GM21529 (cell line): ENCODE data around the gene GRIK2.

Experiments used
- ATAC-seq: cut with Tn5 transposase; IDR thresholded peaks from one replicate; pipeline ENCODE4 v1.9.1; 2021; ENCODE audit not compliant: unreplicated experiment

GRIK2 gene

DNA sequence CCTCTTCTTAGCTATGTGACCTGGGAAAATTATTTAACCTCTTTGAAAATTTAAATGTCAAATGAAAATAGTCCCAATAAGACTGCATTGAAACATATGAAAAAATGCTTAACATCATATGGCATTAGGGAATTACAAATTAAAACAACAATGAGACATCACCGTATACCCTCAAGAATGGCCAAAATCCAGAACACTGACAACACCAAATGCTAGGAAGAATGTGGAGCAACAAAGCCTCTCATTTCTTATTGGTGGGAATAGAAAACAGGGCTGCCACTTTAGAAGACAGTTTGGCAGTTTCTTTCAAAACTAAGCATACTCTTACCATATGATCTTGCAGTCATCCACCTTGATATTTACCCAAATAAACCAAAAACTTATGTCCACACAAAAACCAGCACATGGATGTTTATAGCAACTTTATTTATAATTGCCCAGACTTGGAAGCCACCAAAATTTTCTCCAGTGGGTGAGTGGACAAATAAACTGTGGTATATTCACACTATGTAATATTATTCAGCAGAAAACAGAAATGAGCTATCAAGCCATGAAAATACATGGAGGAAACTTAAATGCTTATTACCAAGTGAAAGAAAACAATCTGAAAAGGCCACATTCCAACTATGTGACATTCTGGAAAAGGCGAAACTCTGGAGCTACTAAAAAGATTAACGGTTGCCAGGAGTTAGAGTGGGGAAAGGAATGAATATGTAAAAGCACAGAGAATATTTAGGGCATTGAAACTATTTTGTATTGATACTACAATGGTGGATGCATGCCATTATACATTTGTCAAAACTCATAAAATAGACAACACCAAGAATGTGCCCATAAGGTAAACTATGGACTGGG is 459.9 kb downstream of the GRIK2 start:
- no peak for ATAC-seq

- no peak for ATAC-seq
Observed at GRCh38 chr6:101876431-101876830, 482.9 kb downstream of the GRIK2 start.

DNA sequence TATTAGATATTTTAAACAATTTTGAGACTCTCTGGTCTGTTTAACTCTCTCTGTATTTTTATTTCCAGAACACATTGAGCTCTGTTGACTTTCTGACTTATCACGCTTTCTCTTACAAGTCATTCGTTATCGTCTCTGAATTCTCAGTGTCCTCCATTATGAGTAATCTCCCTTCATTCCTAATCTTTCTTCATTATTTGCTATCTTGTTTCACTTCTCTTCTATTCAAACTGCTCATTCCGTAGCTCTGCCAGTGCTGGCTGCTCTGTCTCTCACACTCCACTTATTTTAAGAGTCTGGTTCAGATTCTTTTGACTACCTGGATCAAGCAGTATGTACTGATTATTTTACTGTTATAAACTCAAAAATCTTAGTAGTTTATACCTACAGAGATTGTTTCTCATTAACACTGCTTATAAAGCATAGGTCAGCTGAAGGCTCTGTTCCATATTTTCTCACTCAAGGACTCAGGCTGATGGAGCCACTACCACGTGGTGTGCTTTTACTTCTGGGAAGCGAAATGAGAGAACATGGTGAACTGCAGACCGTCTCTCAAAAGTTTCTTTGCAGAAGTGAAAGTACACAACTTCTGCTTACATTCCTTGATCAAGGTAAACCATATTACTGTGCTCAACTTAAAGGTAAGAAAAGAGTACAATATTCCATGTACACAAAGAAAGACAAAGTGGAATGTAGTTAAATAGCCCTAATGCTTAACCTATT is 485.2 kb downstream of the GRIK2 start:
- no peak for ATAC-seq

GRCh38 chr6:101879782-101880181 is 486.3 kb downstream of the GRIK2 start:
- no peak for ATAC-seq

DNA sequence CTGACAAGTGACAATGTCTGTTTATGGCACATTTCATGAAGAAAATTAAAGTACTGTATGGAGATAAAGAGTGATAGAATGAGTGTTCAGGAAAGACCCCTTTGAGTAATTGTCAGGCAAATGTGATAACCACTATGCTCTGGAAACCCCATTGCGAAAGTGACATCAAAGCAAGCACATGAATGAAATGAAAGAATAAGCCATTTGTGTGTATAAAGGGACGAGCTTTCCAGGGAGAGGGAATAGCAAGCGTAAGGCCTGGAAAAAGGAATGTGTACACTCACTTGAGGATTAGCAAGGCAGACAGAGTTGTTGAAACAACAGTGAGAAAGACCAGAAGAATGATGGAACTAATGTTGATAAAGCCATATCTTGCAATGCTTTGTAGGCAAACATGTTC is 490.0 kb downstream of the GRIK2 start:
- no peak for ATAC-seq

GRCh38 chr6:101887532-101887931 is 494.0 kb downstream of the GRIK2 start:
- no peak for ATAC-seq

DNA sequence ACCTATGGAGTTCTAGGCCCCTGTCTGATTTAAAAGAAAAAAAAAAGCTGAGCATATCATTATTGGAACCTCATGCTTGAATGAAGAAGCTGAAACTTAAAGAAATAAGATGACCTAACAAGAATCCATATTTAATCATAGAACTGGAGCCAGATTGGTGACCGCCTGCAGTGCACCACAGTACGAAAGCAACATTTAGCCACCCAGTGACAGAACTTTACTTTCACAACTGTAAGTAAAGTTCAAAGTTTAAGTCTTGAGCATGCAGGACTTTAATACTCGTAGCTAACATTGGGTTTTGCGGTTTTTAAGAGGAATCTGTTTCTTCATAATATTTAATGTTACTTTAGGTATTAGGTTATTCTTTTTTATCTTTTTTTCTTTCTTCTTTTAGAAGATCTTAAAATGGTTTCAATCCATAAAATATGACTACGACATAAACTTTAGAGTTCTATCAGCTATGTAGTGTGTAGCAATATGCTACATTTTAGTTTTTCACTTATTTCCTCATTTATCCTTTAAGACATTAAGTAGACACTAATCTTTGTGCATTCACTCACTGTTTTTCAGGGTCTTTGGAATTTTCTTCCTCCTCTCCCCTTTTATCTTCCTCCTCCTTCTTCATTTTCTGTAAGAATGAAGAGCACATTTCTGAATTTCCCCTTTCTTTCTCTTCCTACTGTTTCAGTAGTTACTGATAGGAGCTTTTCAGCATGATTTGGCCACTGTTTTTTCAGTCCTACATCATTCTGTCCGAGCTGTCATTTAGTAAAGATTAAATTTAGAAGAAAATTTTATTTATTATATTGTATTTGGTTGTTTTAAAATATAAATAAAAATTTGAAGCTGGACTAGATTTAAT is 514.1 kb downstream of the GRIK2 start:
- no peak for ATAC-seq

DNA sequence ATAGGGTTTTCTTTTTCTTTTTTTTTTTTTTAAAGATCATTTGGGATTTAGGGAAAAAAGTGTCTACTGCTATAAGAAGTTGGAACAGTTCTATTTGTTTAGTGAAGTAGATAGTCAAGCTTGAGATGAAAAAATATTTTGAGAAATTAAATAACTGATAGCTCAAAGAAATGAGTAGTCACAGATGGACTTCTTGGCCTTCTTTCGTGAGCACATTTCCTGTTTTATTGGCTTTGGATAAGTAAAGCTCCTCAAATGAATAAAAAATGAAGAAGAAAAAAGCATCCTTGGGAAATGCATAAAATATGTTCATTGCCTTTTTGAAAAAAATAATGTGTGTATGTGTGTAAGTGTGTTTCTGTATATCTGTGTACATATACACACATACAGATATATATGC is 515.9 kb downstream of the GRIK2 start:
- ATAC-seq = no peak

DNA sequence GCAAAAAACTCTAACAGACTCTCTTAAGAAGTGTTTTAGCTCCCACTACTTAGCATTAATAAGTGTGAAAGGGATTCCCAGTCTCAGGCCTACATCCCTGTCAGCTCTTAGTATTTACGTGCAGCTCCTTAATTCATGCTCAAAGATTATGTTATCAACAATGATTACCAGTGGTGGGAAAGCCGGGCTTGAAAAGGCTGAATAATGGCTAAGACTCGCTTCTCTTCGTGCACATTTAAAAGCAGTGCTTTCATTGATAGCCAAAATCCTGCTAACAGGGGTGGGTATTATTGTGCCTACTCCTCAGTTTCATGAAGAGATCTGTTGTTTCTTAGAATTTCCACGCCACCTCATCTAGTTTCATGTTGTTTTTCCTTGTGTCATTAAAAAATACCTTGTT is 518.8 kb downstream of the GRIK2 start:
- no peak for ATAC-seq

DNA sequence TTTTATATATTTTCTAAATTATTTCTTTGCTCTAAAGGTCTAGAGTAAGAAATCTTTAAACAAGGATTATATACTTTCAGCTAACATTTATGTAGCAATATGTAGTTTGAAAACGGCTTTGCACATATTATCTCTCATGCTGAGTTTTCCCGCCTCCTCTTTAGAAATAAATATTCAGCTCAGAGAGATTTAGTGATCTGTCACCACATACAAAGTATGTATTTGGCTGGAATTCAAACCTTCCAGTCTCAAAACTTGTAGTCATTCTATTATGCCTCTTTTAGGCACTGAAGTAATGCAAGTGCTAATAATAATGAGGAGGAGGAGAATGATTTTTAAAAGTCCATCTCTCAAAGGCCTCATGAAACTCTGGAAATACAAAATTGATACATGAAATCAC is 525.0 kb downstream of the GRIK2 start:
- ATAC-seq = no peak

GRCh38 chr6:101921829-101922450 is 528.4 kb downstream of the GRIK2 start:
- ATAC-seq = no peak

- no peak for ATAC-seq
Observed at GRCh38 chr6:101926149-101926925, 532.8 kb downstream of the GRIK2 start.

- no peak for ATAC-seq
Observed at GRCh38 chr6:101931766-101932165, 538.3 kb downstream of the GRIK2 start.

GRCh38 chr6:101932704-101933103 is 539.2 kb downstream of the GRIK2 start:
- ATAC-seq = no peak

GRCh38 chr6:101935732-101936131 is 542.2 kb downstream of the GRIK2 start:
- ATAC-seq = no peak

DNA sequence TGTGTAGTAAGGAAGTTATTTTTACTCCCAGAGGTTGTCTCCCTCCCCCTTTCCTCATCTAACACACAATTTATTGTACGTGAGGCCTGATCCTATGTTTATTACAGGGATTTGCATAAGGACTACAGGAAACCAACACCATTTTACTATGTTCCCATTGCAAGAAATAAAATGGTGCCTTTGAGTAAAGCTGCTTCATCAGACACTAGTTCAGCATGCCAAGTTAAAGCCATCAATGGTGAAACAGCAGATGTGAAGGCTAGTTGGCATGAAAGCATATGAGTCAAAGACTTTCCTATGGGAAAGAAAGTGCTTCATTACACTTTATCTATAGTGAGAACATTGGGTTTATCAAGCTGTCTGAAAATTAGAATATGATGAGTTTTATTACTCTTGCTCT is 543.0 kb downstream of the GRIK2 start:
- no peak for ATAC-seq

DNA sequence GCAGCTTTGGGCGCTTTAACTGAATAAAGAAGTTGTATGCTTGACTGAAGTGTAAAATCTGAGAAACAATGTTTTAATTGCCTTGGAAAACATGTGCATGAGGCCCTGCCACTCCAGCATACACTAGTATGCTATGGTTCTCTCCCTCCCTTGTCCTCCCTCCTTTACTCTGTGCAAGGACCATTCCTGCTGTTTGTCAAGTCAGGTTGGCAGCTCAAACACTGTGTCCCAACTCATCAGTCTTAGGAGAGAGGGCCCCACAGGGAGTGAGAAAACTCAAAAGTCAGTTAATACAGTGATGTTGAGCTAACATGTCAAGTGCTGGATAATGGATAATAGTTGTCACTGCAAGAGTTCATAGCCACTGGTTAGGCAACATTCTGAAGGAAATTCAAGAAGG is 543.6 kb downstream of the GRIK2 start:
- ATAC-seq = no peak

DNA sequence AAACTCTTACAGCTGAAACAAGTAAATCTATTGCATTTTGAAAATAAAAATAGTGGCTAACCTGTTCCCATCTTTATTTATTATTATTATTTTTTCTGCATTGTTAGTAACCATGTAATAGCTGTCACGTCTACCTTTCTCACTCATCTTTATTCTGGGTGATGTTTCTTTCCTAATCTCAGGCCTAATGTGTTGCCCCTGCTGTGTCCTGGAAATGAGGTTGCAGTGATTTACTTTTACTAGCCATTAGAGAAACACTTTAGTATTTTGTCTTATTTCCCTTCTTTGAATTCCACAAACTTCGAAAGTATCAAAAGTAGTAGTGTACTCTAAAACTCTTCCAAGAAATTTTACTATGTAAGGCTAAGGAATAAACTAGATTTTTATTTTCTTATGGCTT is 546.9 kb downstream of the GRIK2 start:
- ATAC-seq = no peak

DNA sequence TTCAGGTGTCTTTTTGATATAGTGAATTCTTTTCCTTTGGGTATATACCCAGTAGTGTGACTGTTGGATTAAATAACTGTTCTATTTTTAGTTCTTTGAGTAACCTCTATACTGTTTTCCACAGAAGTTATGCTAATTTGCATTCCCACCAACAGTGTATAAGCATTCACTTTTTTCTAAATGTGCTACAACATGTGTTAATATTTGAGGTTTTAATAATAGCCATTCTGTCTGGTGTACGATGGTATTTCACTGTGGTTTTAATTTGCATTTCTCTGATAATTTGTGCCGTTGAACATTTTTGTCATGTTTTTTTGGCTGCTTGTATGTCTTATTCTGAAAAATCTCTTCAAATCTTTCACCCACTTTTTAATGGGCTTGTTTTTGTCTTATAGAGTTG is 563.5 kb downstream of the GRIK2 start:
- no peak for ATAC-seq

DNA sequence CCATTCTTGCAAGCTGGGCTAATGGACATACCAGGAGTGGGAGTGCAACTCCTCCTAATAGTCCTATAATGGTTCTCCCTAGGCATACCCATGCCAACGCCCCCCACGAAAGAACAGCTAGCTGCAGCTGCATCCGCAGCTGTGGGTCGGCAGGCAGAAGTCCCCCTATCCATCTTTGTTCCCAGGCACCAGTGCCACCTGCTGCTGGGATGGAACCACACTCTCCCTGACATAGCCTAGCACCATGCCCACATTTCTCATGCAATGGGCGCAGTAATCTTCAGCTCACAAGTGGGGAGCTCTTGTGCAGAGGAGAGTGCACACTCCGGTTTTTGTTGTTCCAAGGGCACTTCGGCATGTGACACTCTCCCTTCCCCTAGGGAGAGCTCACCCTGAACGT is 567.8 kb downstream of the GRIK2 start:
- ATAC-seq = no peak
